Stimulated activated CD8-positive, alpha-beta memory T cell treated with anti-CD3 and anti-CD28 coated beads, Interleukin-4, amount 100 ng/mL, for 24 hours (primary cell): ENCODE data around the gene VWA7.

Experiments used
- DNase-seq: peaks from one replicate; pipeline ENCODE4 v3.0.0-alpha.2; 2020; ENCODE audit warnings: low read depth

The VWA7 gene

DNA sequence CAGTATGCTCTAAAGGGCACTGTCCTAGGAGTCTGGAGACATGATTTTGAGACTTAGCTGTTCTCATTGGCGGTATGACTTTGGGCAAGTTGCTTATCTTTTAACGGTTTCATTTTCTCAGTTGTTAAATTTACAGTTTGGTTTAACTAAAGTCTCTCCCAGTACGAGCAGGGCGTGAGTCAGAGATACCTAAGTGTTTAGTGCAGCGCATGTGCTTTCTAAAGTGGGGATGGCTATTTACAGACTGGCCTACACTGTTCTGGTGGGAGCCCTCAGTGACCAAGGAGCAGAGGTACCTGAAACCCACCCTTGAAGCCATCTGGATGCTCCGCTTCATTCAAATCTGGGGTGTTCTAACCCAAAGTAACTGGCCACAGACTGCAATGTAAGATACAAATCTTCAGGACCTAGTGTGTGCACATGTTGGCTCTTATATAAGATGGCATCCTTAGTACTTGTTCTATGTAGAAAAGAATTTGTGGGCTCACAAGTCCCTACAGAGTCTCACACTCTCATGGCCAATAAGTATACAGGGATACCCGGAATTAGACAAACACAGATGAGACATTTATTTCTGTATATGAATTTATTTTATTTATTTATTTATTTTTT, 26.6 kb downstream of the VWA7 start:
- no peak for DNase-seq

DNA sequence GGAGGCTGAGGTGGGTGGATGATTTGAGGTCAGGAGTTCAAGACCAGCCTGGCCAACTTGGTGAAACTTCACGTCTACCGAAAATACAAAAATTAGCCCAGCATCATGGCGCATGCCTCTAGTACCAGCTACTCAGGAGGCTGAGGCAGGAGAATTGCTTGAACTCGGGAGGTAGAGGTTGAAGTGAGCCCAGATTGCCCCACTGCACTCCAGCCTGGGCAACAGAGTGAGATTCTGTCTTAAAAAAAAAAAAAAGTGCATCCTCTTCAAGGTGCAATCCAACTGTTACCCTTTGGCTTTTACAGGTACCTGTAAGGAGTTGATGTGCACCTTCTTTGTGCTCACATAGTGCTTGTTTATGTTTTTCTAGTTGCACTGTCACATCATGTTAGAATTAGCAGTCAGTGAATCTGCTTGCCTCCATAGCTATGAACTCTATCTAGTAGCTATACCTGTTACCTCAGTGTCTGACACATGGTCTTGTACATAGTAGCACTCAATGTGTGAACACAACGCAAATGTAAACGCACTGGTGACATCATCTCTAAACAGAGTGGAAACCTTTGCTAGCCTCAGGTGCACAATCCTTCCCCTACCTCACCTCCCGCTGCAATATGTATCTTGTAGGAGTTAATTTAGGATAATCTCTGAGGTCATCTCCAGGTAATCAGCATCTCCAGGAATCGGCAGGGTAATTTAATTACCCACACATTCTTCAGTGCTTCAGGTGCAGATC, 27.7 kb downstream of the VWA7 start:
- no peak for DNase-seq

DNA sequence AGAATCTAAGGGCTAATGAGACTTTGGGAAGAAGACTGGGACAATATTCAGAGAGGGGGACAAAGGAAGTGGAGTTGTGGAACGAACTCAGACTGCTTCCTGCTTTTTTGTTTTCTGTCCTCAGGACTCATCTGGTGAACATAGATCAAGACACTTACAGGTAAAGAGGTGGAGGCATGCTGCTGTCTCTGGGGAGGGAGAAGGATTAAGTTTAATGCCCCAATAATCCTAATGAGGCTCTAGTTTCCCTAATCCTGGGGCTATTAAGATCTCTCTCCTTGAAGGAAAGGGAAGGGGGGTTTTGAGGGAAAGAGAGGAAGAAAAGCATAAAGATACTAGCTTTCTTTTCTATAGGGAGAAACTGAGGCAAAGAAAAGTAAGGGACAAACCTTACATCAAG, 32.7 kb downstream of the VWA7 start:
- no peak for DNase-seq

DNA sequence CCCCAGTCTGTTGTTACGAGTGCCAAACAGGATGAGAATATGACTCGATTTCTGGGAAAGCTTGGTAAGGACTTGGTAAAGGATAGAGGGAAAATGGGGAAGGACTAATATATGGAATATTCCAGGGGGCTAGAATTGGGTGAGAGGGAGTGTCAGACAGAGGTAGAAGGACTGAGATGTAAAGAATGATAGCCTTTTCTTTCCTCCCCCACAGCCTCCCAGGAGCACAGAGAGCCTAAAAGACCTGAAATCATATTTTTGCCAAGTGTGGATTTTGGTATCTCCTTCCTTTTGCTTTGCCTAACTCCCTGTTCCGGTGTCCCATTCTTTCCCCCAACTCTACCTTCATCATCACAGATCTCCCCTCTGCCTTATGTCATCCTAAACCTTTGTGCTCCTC, 34.2 kb downstream of the VWA7 start:
- no peak for DNase-seq

DNA sequence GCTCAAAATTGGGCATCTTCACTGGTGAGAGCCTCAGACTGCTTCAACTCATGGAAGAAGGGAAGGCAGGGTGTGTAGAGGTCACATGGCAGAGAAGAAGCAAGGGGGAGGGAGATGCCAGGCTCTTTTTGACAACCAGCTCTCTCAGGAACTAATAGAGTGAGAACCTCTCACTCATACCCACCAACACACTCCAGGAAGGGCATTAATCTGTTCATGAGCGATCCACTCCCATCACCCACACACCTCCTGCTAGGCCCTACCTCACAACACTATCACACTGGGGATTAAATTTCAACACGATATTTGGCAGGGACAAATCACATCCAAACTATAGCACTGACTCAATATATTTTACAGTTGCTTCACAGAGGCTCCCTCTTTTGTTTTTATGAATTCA, 35.3 kb downstream of the VWA7 start:
- DNase-seq = no peak

DNA sequence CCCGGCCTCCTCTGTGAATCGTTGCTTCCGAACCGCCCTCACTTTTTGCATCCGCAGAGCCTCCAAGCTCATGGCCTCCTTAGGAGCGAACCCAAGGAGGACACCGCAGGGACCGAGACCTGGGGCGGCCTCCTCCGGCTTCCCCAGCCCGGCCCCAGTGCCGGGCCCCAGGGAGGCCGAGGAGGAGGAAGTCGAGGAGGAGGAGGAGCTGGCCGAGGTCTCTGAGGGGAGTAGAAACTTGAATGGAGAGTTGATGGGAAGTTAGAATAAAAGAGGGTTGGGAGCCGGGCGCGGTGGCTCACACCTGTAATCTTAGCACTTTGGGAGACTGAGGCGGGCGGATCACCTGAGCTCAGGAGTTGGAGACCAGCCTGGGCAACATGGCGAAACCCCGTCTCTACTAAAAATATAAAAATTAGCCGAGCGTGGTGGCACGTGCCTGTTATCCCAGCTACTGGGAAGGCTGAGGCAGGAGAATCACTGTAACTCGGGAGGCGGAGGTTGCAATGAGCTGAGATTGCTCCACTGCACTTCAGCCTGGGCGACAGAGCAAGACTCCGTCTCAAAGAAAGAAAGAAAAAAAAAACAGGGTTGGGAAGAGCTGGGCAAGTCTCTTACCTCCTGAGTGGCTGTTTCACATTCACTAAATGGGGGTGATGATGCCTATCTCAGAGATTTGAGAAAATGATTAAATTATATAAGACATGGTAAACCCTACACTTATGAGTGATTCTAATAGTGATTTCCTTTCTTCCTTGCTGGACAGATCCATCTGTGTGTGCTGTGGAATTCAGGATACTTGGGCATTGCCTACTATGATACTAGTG, 36.5 kb downstream of the VWA7 start:
- DNase-seq = no peak

DNA sequence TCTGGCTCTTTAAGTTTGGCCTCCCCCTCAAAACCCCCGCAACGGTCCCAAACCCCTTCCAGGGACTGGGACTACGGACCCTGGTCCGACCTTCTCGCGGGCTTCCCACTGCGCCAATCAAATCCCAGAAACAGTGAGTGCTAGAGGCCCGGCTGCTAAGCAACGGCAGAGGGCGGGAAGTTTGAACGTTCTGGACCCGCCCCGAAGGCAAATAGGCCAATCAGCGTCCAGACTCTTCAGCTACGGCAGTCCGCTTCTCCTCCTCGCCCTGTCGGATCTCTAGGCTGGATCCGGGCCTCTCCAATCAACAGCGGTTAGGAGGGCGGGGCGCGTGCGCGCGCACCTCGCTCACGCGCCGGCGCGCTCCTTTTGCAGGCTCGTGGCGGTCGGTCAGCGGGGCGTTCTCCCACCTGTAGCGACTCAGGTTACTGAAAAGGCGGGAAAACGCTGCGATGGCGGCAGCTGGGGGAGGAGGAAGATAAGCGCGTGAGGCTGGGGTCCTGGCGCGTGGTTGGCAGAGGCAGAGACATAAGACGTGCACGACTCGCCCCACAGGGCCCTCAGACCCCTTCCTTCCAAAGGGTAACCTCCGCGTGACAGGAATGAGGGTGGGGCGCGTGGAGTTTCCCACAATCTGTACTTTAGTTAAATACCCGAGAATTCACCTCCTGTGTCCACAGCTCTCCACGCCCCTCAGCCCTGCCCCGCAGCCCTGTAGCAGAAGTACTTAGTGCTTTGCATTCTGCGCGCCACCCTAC, 37.3 kb downstream of the VWA7 start, which contains the start of gene MSH5:
MSH5 (plus strand) TSS at position 367 of the 758 bp plus-strand sequence. CDS start 462 bp downstream, outside the sequence.
- DNase-seq = peak; percentile 95

DNA sequence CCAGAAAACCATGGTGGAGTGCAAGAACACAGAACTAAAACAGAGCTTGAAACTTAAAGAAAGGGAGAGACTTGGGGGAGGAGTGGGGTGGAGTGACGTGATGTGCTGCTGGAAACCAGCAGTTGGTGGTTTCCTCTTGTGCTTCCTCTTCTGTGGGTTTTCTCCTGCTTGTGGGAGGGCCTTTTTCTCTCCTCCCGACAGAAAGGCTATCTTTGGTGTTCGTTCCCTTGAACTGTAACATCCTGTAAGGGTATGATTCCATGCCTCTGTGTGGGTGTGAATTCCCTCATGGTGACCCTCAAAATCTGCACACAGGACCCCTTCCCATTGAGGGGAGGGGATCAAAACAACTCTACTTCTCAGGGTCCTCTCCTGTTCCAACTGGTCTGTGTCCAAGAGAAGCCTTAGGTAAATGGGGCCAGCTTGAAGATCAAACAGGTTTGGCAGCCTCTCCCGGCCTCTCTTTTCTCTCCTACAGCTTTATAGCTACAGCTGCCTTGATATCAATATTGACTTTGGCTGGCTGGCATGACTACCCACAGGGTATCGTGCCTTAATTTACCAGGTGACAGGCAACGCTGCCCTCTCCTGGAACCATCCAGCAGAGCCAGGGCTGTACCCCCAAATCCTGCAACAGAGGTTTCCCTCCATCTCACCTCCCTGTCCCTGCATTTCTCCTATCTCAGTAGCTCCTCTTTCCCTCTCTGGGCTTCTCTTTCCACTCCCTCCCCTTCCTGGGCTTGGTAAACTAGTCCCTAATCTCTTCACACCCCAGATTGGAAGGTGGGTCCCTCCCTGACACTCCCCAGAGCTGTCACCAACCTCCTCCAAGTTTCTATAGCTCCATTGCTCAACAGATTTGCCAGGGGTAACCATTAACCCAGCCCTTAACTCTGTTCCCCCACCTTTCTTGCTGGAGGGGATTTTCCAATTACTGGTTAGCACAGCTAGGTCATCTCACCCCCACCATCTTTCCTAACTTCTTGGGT, 38.8 kb downstream of the VWA7 start:
- DNase-seq = peak; percentile 28

DNA sequence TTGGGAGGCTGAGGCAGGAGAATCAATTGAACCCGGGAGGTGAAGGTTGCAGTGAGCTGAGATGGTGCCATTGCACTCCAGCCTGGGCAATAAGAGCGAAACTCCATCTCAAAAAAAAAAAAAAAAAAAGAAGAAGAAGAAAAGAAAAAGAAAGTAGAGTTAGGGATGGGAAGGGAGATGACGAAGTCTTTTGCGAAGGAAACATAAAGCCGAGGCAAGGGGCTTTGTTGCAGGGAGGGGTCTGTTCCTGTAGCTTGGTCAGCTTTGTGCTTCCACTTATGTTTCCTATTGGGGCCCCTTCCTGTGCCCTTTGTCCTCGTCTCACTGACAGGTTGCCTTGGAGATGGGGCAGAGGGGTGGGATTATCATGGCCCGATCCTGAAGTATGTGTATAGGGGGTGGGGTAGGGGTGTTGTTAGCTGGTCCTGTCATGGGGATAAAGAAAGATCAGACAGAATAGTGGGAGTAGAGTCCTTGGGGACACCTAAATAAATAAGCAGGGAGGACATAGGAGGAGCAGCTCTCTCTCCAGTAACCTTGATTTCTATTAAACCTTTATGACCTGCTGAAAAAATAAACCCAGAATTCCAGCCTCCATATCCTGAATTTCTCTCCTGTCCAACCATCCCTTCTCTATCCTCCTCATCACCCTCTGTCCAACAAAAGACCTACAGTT, 39.7 kb downstream of the VWA7 start:
- no peak for DNase-seq

DNA sequence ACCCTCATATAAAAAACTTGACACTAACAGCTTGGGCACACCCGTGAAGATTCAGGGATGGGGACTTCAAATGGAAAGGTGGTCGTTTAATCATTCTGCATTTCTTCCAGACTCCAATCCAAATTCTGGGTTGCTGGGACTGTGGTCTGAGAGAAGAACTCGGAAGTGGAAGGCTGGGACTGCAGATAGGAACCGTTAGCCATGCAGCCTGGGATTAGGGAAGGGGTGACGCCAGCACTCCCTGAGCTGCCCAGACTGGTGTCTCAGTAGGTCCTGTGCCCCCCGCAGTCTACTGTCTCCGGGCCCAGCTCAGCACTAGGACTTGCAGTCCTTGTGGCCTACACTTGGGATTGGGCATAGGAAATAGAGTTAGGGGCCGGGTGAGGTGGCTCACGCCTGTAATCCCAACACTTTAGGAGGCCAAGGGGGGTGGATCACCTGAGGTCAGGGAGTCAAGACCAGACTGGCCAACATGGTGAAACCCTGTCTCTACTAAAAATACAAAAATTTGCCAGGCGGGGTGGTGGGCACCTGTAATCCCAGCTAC, 40.3 kb downstream of the VWA7 start:
- no peak for DNase-seq

DNA sequence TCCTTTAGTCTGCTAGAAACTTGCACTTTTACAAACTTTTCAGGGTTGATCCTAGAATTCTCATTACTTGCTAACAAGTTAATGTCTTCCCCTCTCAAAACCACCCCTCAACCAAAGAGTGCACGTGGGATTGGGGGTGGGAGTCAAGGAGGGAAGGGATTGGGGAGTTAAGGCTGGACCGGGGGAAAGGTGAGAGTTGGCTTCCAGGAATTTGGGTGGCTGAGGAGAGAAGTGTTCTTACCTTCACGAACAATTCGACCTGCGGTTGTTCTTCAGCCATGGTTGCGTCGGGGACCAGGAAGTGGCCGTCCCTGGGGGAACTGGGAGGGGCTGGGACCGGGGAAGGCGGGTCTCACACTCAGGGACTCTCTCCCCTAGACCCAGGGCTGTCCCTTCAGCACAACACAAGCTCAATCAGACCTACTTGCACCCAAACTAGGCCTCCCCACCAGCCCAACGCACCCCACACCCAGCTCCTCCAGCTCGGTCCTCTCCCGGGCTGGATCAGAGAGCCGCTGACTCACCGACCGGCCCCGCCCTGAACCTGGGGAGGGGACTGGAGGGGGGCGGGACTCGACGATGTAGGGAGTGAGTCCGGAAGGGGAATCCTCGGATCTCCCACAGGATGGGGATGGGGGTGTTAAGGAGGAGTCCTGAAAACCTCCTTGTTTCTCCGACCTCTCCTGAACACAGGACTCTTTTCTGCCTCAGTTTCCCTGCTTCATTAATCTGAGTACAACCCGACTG, 40.9 kb downstream of the VWA7 start, which contains the start of gene CLIC1:
CLIC1 (minus strand) TSS at position 510 of the 747 bp plus-strand sequence; CDS start at position 280, 230 bp downstream.
- DNase-seq = peak; percentile 70

DNA sequence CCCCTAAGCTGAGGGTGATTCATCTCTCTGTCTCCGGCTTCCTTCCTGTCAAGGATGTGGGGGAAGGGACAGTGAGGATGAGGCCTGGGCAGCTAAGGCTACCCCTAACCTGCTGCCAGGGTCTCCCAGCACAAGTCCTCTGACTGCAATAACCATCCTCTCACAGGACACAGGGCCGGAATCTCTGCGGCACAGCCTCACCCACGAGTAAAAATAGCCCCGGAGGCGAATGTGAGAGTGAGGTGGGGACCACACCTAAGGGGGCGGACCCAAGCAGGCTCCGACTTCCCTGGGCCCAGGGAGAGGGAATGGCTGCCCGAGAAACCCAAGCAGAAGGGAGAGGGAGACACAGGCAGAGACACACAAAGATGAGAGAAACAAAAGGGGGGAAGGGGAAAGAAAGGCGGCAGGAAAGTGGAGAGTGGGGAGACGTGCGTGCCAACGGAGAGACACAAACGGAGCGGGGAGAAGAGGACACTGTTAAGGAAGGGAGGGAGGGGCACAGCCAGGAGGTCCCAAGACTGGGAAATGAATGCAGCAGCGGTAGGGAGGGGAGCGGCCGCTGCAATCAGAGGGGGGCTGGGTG, 42.2 kb downstream of the VWA7 start:
- peak; percentile 42 for DNase-seq

DNA sequence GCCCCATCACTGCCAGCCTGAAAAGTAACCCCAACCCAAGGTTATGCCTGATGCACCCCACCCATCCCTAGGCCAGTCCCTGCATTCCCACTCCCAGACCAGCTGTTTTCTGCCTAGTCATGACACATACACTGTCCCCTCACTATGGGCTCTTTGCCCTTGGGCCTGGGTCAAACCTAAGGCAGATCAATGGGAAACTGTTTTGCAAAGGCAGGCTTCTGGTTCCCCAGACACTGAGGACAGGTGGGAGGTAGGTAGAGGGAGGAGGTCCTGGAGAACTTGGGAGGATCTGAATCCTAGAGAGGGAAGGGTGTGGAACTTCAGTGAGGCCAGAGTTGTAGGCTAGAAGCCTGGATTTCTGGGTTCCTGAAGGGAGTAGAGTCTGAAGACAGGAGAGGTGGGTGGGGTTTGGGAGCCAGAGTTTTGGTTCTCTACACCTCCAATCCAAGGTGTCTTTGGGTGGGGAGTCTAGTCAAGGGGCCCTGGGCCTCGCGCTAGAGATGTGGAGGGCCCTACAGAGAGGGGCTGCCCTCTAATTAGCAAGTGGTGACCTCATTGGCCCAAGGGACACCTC, 42.8 kb downstream of the VWA7 start:
- DNase-seq = no peak

DNA sequence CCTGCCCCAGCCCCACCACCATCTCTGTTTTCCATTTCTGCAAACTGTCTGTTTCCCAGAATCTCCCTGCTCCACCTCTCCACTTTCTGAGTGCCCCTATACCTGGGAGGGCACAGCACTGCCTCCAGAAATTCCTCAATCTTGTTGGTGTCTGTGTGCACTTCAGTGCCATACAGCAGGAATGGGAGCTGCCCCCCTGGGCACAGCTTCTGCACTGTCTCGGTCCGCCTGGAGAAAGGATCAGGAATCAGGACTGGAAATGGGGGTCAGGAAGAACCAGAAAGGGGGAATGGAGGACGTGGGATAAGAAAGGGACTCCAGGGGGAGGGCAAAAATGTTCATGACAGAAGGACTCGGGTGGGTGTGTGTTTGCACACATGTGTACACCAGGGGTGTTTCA, 43.4 kb downstream of the VWA7 start:
- DNase-seq = no peak

DNA sequence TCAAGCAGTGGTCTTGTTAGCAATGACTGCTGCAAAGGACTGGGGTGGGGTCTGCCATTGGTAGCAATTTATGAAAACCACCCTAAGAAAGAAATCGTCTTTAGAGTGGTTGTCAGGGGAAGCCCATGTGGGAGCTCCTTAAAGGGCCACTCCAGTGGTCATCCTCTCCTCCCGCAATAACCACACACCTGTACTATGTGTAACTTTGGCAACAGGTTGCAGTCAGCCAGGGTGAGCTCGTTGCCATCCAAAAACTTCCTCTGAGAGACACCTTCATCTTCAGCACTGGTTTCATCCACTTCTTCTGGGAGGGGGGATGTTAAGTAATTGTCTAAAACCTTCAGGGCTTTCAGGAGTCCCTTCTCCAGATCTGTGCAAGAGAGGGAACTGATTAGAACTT, 45.1 kb downstream of the VWA7 start:
- no peak for DNase-seq

DNA sequence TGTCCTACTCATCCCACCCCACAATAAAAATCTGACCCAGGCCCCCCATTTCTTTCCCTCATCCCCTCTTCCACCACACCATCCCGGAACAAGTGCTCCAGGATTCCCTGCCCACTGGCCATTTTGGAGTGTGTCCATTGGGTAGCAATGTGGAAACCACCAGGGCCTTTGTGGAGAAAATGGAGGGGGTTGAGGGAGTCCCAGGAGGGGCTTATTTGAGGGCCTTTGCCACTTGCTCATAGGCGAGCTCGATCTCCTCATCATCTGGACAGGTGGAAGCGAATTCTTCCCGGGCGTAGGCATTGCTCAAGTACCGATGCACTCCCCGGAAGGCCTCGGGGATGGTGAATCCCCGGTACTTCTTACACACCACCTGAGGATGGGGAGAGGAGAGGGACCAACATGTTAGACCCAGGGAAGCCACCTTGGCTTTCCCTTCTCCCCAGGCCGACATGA, 46.5 kb downstream of the VWA7 start:
- no peak for DNase-seq

DNA sequence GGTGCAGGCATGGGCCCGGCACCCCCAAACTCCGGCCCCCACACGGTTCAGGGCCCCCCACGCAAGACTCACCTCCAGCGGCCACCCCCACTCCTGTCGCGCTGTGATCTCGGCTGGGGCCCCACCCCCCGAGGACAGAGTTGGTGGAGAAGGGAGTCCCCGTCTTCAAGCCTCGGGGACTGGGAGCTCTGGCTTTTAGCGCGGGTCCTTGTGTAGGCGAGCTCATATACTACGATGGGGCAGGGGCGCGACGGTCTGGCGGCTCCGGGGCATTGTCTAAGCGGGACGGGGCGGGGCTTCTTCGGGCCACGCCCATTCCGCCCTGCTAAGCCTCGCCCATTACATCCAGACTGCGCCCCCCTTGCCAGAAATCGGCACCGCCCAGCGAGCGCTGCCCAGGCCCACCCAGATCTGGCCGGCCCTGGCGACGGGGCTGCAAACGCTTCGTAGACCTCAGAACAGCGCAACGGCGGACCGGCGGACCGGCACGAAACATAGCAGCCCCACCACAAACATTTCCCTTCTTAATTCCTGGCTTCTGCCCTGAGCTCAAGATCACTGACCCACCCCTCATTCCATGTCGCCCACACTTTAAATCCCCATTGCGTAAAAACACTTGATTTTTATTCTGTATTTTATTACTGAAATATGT, 47.0 kb downstream of the VWA7 start:
- peak; percentile 55 for DNase-seq

DNA sequence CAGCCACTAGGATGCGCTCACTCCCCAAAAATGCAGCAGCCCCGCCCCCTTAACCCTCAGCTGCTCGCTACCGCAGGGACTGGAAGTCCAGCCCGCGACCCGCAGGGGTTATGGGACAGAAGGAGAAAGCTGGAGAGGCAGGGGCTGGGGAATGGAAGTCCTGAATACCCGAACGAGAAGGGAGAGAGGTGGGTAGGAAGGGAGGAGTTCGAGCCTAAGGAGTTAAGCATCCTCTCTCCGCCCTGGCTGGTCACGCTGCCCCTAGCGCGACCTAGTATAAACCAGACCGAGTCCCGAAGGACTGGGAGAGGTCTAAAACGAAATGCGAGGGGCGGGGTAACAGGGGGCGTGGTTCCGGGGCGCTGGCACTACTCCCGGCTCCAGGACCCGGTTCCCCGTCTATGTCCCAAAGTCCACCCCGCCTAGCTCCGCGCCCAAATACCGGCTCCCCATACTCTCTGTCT, 47.6 kb downstream of the VWA7 start:
- peak; percentile 66 for DNase-seq
